K562 (cell line): ENCODE results near the gene ELAVL3. TPM values are rescaled to one million over a fixed set of nuclear protein-coding genes. Genes with fewer than 3 reads are reported as not detected.
A peak's percentile ranks its signal among the peaks of the same experiment; 100 is the strongest.

Experiments
- ATAC-seq: fragments of 200-7000 bp; cut with Tn5 transposase; 3 replicates; pipeline ENCODE4 v1.9.1; 2020; ENCODE audit warnings: moderate library complexity
- BruUV-seq: library from RNA; stranded (reverse); fragments of 400-500 nt; replicated peaks from 2 replicates; lab custom pipeline; 2021; lab: Mats Ljungman, UMichigan
- CTCF ChIA-PET: fragments of 300-600 bp; formaldehyde crosslinking; extraction: SDS; loops from one replicate; lab custom pipeline; 2021; ENCODE audit warnings: low intra/inter-chr PET ratio; lab: Yijun Ruan, JAX
- POLR2A ChIA-PET: fragments of 300-600, 350-650 bp; sonication (Branson Sonifier 250); formaldehyde crosslinking; extraction: SDS; loops from one replicate; lab custom pipeline; 2021; ENCODE audit warnings: antibody characterized with exemption, inconsistent platforms; lab: Yijun Ruan, JAX
- DNase-seq, 4 experiments: peaks; one replicate each; pipeline versions ENCODE4 v3.0.0 to v3.0.0-alpha.2; 2011 to 2018; ENCODE audit warnings: low spot score in 3 of 4, mixed read lengths in 3 of 4; ENCODE audit errors: extremely low read depth in 1 of 4
- FAIRE-seq: peaks from 2 replicates; lab custom pipeline; 2011; peaks lifted over from hg19 to GRCh38; lab: Jason Lieb, UNC
- H2AFZ ChIP-seq: 2 replicates; pipeline ENCODE4 v1.6.0; 2011; ENCODE audit warnings: low read depth, low read length, control low read depth, inconsistent platforms
- H3K27ac ChIP-seq: fragments of 200-600 bp; 3 replicates; pipeline ENCODE4 v1.8.0; 2011; ENCODE audit warnings: low read depth, mild to moderate bottlenecking, control low read depth, inconsistent platforms, low read length, moderate library complexity, mixed read lengths; ENCODE audit errors: extremely low read depth
- H3K27me3 ChIP-seq, 2 experiments: fragments of 300-600 bp in 1 of 2; 2 replicates in 1 of 2; 3 replicates in 1 of 2; pipeline versions ENCODE4 v1.6.0 to v1.8.0; 2011; ENCODE audit warnings: inconsistent platforms in 2 of 2, low read length in 2 of 2, mild to moderate bottlenecking in 1 of 2, mixed read lengths in 1 of 2, moderate library complexity in 1 of 2; ENCODE audit not compliant: control insufficient read depth in 2 of 2, insufficient read depth in 2 of 2
- H3K36me3 ChIP-seq: fragments of 300-600 bp; 3 replicates; pipeline ENCODE4 v1.8.0; 2011; ENCODE audit warnings: mild to moderate bottlenecking, low read length, inconsistent platforms; ENCODE audit not compliant: control insufficient read depth, insufficient read depth
- H3K4me1 ChIP-seq, 2 experiments: fragments of 200-600 bp in 1 of 2; replicated peaks in 1 of 2; 2 replicates in 1 of 2; 3 replicates in 1 of 2; pipeline versions ENCODE4 v1.5.1 to v1.8.0; 2011; ENCODE audit warnings: inconsistent platforms in 2 of 2, low read length in 2 of 2, mild to moderate bottlenecking in 1 of 2, mixed read lengths in 1 of 2, moderate library complexity in 1 of 2; ENCODE audit not compliant: control insufficient read depth in 2 of 2, insufficient read depth in 2 of 2
- H3K4me2 ChIP-seq: 2 replicates; pipeline ENCODE4 v1.6.1; 2011; ENCODE audit warnings: low read length, control low read depth, inconsistent platforms, mixed read lengths; ENCODE audit not compliant: insufficient read depth
- H3K4me3 ChIP-seq: fragments of 200-600 bp; sonication (generic), shearing (Covaris generic); 2 replicates; pipeline ENCODE4 v1.5.1; 2016; ENCODE audit warnings: control low read depth, inconsistent platforms
- H3K79me2 ChIP-seq: fragments of 200-600 bp; 3 replicates; pipeline ENCODE4 v1.8.0; 2011; ENCODE audit warnings: low read length, inconsistent platforms; ENCODE audit not compliant: control insufficient read depth, insufficient read depth
- H3K9ac ChIP-seq, 2 experiments: 2 replicates each; pipeline versions ENCODE4 v1.6.0 to v1.6.1; 2011; ENCODE audit warnings: low read depth in 2 of 2, low read length in 2 of 2, control low read depth in 1 of 2, inconsistent platforms in 1 of 2, mild to moderate bottlenecking in 1 of 2, mixed read lengths in 1 of 2; ENCODE audit not compliant: insufficient read depth in 1 of 2
- H3K9me1 ChIP-seq: one replicate; pipeline ENCODE4 v1.6.0; 2011; ENCODE audit warnings: inconsistent platforms, mild to moderate bottlenecking, low read length, moderate library complexity; ENCODE audit not compliant: control insufficient read depth, insufficient read depth
- H3K9me3 ChIP-seq: replicated peaks from 2 replicates; pipeline ENCODE4 v1.5.1; 2011; ENCODE audit warnings: low read depth, low read length, inconsistent platforms; ENCODE audit not compliant: control insufficient read depth, insufficient read depth
- H4K20me1 ChIP-seq: replicated peaks from 2 replicates; pipeline ENCODE4 v1.6.1; 2011; ENCODE audit warnings: low read length, inconsistent platforms, mixed read lengths; ENCODE audit not compliant: control insufficient read depth, insufficient read depth
- AFF1 ChIP-seq, 2 experiments: fragments of 450-650 bp; IDR thresholded peaks; 2 replicates each; pipeline ENCODE4 v1.6.1; 2018; ENCODE audit warnings: mild to moderate bottlenecking in 2 of 2, low read depth in 1 of 2; ENCODE audit not compliant: partially characterized antibody in 2 of 2
- BCOR ChIP-seq: fragments of 450-650 bp; IDR thresholded peaks from 2 replicates; pipeline ENCODE4 v1.6.1; 2016
- CEBPB ChIP-seq: fragments of 450-650 bp; IDR thresholded peaks from 2 replicates; pipeline ENCODE4 v1.6.1; 2016; ENCODE audit warnings: missing genetic modification characterization, missing compliant biosample characterization
- CGGBP1 ChIP-seq: fragments of 250-450 bp; sonication (Bioruptor Pico); IDR thresholded peaks from 2 replicates; pipeline ENCODE4 v1.9.0; 2021; ENCODE audit warnings: mild to moderate bottlenecking
- ETS1 ChIP-seq: conservative IDR thresholded peaks from 2 replicates; pipeline ENCODE4 v1.6.1; 2011; ENCODE audit warnings: low read depth, mild to moderate bottlenecking, low read length; ENCODE audit not compliant: control insufficient read depth
- GABPB2 ChIP-seq: fragments of 250-450 bp; sonication (Bioruptor Pico); conservative IDR thresholded peaks from 2 replicates; pipeline ENCODE4 v1.5.1; 2021; ENCODE audit warnings: mild to moderate bottlenecking
- HMGXB4 ChIP-seq: sonication (generic); formaldehyde crosslinking; IDR thresholded peaks from 2 replicates; pipeline ENCODE4 v1.8.1; 2023; ENCODE audit warnings: mild to moderate bottlenecking, missing genetic modification reagents
- MNT ChIP-seq, 2 experiments: fragments of 450-650 bp; conservative IDR thresholded peaks; 2 replicates each; pipeline ENCODE4 v1.6.1; 2017; ENCODE audit warnings: mild to moderate bottlenecking in 2 of 2, moderate library complexity in 2 of 2
- TGIF2 ChIP-seq: sonication (generic); formaldehyde crosslinking; IDR thresholded peaks from 2 replicates; pipeline ENCODE4 v1.8.1; 2022; ENCODE audit warnings: mild to moderate bottlenecking, missing genetic modification reagents, moderate library complexity
- ZC3H8 ChIP-seq: fragments of 450-650 bp; IDR thresholded peaks from 2 replicates; pipeline ENCODE4 v1.6.1; 2017
- ZNF3 ChIP-seq: fragments of 250-450 bp; sonication (Bioruptor Pico); IDR thresholded peaks from 2 replicates; pipeline ENCODE4 v1.5.0; 2021; ENCODE audit warnings: mild to moderate bottlenecking, moderate library complexity
- ZNF655 ChIP-seq: fragments of 250-450 bp; sonication (Bioruptor Pico); IDR thresholded peaks from 2 replicates; pipeline ENCODE4 v1.5.0; 2021
- WGBS: fragments of 100-300 bp; shearing (Covaris generic); methylation state at CpG from one replicate; pipeline ENCODE4 v1.1.6; 2016; ENCODE audit warnings: low coverage, mixed read lengths; ENCODE audit not compliant: insufficient coverage; ENCODE audit errors: missing lambda C conversion rate; 5-methylcytosine and 5-hydroxymethylcytosine counted together
- in situ Hi-C: fragments of 300-500 bp; cut with MboI; formaldehyde crosslinking; loops from 4 replicates; pipeline ENCODE4 v1.15.0; 2018; ENCODE audit warnings: inconsistent platforms, mixed read lengths
- intact Hi-C: fragments of 100-400 bp; cut with micrococcal nuclease; formaldehyde crosslinking; loops from 2 replicates; pipeline ENCODE4 v1.14.2; 2022
- polyA plus RNA-seq, 8 experiments: library from polyadenylated mRNA; depleted of rRNA in 4 of 8; stranded (reverse) in 5 of 8; unstranded in 3 of 8; fragments of >200 nt; fragmentation: Nextera tagmentation in 2 of 8; fragmentation: Illumina TruSeq in 1 of 8; extraction: Ambion mirVana in 2 of 8; extraction: Trizol in 1 of 8; gene quantifications; 2 replicates each; pipeline versions ENCODE4 v1.2.1 to v1.2.3, GENCODE V29; 2011 to 2014; ENCODE audit warnings: inconsistent platforms in 1 of 8, missing spikeins in 1 of 8
- total RNA-seq, 7 experiments: library from RNA; depleted of rRNA in 6 of 7; stranded (reverse); fragments of >200 nt in 6 of 7; fragmentation: Illumina TruSeq in 2 of 7; extraction: Trizol in 2 of 7; gene quantifications; 2 replicates each; pipeline versions ENCODE4 v1.2.1 to v1.2.3, GENCODE V29; 2011 to 2021; ENCODE audit warnings: low replicate concordance in 1 of 7

The ELAVL3 gene
- total and polyA plus RNA-seq, 9 of the 15 experiments (the other 6 are each of a cell fraction or from before 2014, with no cell fraction given) = not detected

GRCh38 chr19:11530432-11530831, 49.6 kb upstream of the ELAVL3 start:
- peak; percentile 80 to 87 (median 82) for DNase-seq
- peak; percentile 61 for FAIRE-seq
- no peaks in the 10 kb centered on the region for H3K9me3 ChIP-seq
- H3K79me2 ChIP-seq = peaks cover 23% of the 10 kb centered on the region
- H3K9ac ChIP-seq = no peak overlapping the region
- H3K4me2 ChIP-seq = no peak overlapping the region
- no peak overlapping the region for H3K4me3 ChIP-seq
- peaks cover 8 to 20% of the 10 kb centered on the region in 2 experiments; a peak in 4 of 5 replicates for H3K4me1 ChIP-seq
- ChIA-PET POLR2A (interaction anchor here (0.6 kb wide), 1 partner anchor 33 kb away, joined by 4 read pairs; no protein-coding TSS in a partner anchor), CTCF (no interaction called here)
- ATAC-seq = peak; percentile 52
- intact Hi-C loops = no loop called here
- no peaks in the 10 kb centered on the region for H3K9me1 ChIP-seq
- H3K36me3 ChIP-seq = peaks cover 6% of the 10 kb centered on the region; the same call in 2 of the 3 replicates
- no peaks in the 10 kb centered on the region for H4K20me1 ChIP-seq
- no TSS peak for BruUV-seq
- H2AFZ ChIP-seq = 0 out of 2 replicates have a peak overlapping the region, but pooled peaks have one; percentile 1
- H3K27me3 ChIP-seq = no peaks in the 10 kb centered on the region
- WGBS = 50% methylated on average over 9 of the region's 9 CpGs
- H3K27ac ChIP-seq = no peak overlapping the region
- in situ Hi-C loops = no loop called here
- TF ChIP-seq CGGBP1 (CRISPR knock-in tag) (no peak), TGIF2 (CRISPR knock-in tag) (peak; percentile 43; the same call in 1 of the 2 replicates), ZNF3 (CRISPR knock-in tag) (no peak), MNT (conservative IDR thresholded peaks at IDR 0.05) (peak; percentile 80 to 87), GABPB2 (no peak), HMGXB4 (no peak), ETS1 (0 out of 2 replicates have a peak, but pooled peaks have one; percentile 30), BCOR (no peak), AFF1 (IDR thresholded peaks at IDR 0.05; ENCODE audit: low read depth in 1 of 2, partially characterized antibody in 2 of 2) (no peak), CEBPB (peak; percentile 69), ZNF655 (CRISPR knock-in tag) (no peak), ZC3H8 (no peak)
